B cell (primary cell): ENCODE data around the gene SMIM20. TPM values are rescaled to one million over a fixed set of nuclear protein-coding genes. Genes with fewer than 3 reads are reported as not detected.

Experiments
- ATAC-seq: fragments of 200-7000 bp; cut with Tn5 transposase; one replicate; pipeline ENCODE4 v1.10.0; 2021; ENCODE audit warnings: low read depth, mild to moderate bottlenecking, moderate number of reproducible peaks, moderate library complexity
- CTCF ChIA-PET: fragments of 350-600 bp; sonication (Branson Sonifier 250); formaldehyde crosslinking; loops from one replicate; lab custom pipeline; 2021; ENCODE audit warnings: antibody characterized with exemption, inconsistent platforms; lab: Charles Lee
- POLR2A ChIA-PET: fragments of 350-600 bp; sonication (Branson Sonifier 250); formaldehyde crosslinking; loops from one replicate; lab custom pipeline; 2021; ENCODE audit warnings: antibody characterized with exemption; lab: Charles Lee
- DNase-seq: peaks from one replicate; pipeline ENCODE4 v3.0.0; 2013
- H2AFZ ChIP-seq: 2 replicates; pipeline ENCODE4 v1.6.1; 2012; ENCODE audit warnings: mild to moderate bottlenecking, low read depth, low read length; ENCODE audit not compliant: insufficient read depth, poor library complexity, severe bottlenecking
- H3K27ac ChIP-seq, 2 donors: 1 replicate in 1 of 2; 2 replicates in 1 of 2; pipeline ENCODE4 v1.5.1; 2012 to 2013; ENCODE audit warnings: low read length in 2 of 2, mild to moderate bottlenecking in 2 of 2, moderate library complexity in 1 of 2
- H3K27me3 ChIP-seq, 4 experiments: fragments of 200-600 bp in 1 of 4; sonication (generic) in 1 of 4; replicated peaks in 1 of 4; 1 replicate in 2 of 4; 2 replicates in 2 of 4; pipeline versions ENCODE4 v1.6.1 to v1.7.0; 2013 to 2016; ENCODE audit warnings: low read length in 3 of 4, mild to moderate bottlenecking in 2 of 4, mixed read lengths in 1 of 4, moderate library complexity in 1 of 4; ENCODE audit not compliant: insufficient read depth in 4 of 4, control insufficient read depth in 3 of 4; ENCODE audit errors: control extremely low read depth in 1 of 4
- H3K36me3 ChIP-seq, 2 experiments: replicated peaks in 1 of 2; 1 replicate in 1 of 2; 2 replicates in 1 of 2; pipeline versions ENCODE4 v1.6.1 to v1.7.1; 2013; ENCODE audit warnings: low read length in 1 of 2; ENCODE audit not compliant: insufficient read depth in 2 of 2, control insufficient read depth in 1 of 2; ENCODE audit errors: control extremely low read depth in 1 of 2, extremely low read depth in 1 of 2
- H3K4me1 ChIP-seq, 2 donors: fragments of 200-600 bp in 1 of 2; sonication (generic) in 1 of 2; 1 replicate in 1 of 2; 2 replicates in 1 of 2; pipeline versions ENCODE4 v1.5.1 to v1.6.1; 2013 to 2017; ENCODE audit warnings: low read length in 2 of 2; ENCODE audit not compliant: control insufficient read depth in 2 of 2, insufficient read depth in 2 of 2
- H3K4me2 ChIP-seq: replicated peaks from 2 replicates; pipeline ENCODE3; 2012; ENCODE audit warnings: mild to moderate bottlenecking, low read depth, low read length; ENCODE audit not compliant: poor library complexity, severe bottlenecking
- H3K4me3 ChIP-seq, 5 experiments: fragments of 200-600 bp in 1 of 5; sonication (generic) in 1 of 5; 1 replicate in 3 of 5; 2 replicates in 2 of 5; pipeline versions ENCODE4 v1.5.1 to v1.7.0; 2011 to 2016; ENCODE audit warnings: low read length in 4 of 5, mild to moderate bottlenecking in 4 of 5, low read depth in 2 of 5, control low read depth in 1 of 5, moderate library complexity in 1 of 5; ENCODE audit not compliant: insufficient read depth in 1 of 5; ENCODE audit errors: control extremely low read depth in 1 of 5, extremely low read depth in 1 of 5
- H3K79me2 ChIP-seq: fragments of 200-600 bp; sonication (generic); one replicate; pipeline ENCODE4 v1.6.0; 2016; ENCODE audit warnings: low read length; ENCODE audit not compliant: control insufficient read depth, insufficient read depth
- H3K9ac ChIP-seq: fragments of 200-600 bp; sonication (generic); 2 replicates; pipeline ENCODE4 v1.6.1; 2017; ENCODE audit warnings: mild to moderate bottlenecking, low read length, moderate library complexity
- H3K9me3 ChIP-seq, 3 donors: one replicate each; pipeline versions ENCODE4 v1.6.1 to v1.7.1; 2013; ENCODE audit warnings: low read length in 2 of 3; ENCODE audit not compliant: control insufficient read depth in 2 of 3, insufficient read depth in 1 of 3; ENCODE audit errors: control extremely low read depth in 1 of 3
- H4K20me1 ChIP-seq: 2 replicates; pipeline ENCODE4 v1.6.0; 2012; ENCODE audit warnings: mild to moderate bottlenecking, low read length; ENCODE audit not compliant: insufficient read depth, control insufficient read depth, poor library complexity, severe bottlenecking
- H3K27ac Mint-ChIP-seq: one replicate; pipeline ENCODE4 v1.8.0; 2021; ENCODE audit warnings: mixed read lengths
- H3K27me3 Mint-ChIP-seq: one replicate; pipeline ENCODE4 v1.8.0; 2021; ENCODE audit warnings: mixed read lengths
- H3K4me1 Mint-ChIP-seq: one replicate; pipeline ENCODE4 v1.8.0; 2021; ENCODE audit warnings: mixed read lengths
- H3K4me3 Mint-ChIP-seq: one replicate; pipeline ENCODE4 v1.8.0; 2021; ENCODE audit warnings: mixed read lengths
- H3K9me3 Mint-ChIP-seq: one replicate; pipeline ENCODE4 v1.8.0; 2022; ENCODE audit warnings: mixed read lengths; ENCODE audit not compliant: insufficient read depth
- CTCF ChIP-seq: fragments of 200-600 bp; IDR thresholded peaks from one replicate; pipeline ENCODE4 v1.8.0; 2022; ENCODE audit warnings: antibody characterized with exemption, mild to moderate bottlenecking
- EZH2 ChIP-seq: IDR thresholded peaks from 2 replicates; pipeline ENCODE4 v1.6.1; 2012; ENCODE audit warnings: borderline replicate concordance, low read depth, mild to moderate bottlenecking, moderate library complexity, low read length; ENCODE audit not compliant: insufficient read depth, poor library complexity, severe bottlenecking
- WGBS: methylation state at CpG from one replicate; pipeline ENCODE4 v1.1.5; 2013; ENCODE audit warnings: missing lambda C conversion rate; ENCODE audit not compliant: insufficient coverage; 5-methylcytosine and 5-hydroxymethylcytosine counted together
- intact Hi-C: fragments of 100-400 bp; cut with micrococcal nuclease; formaldehyde crosslinking; loops from one replicate; pipeline ENCODE4 v1.10.0; 2022
- polyA plus RNA-seq: library from polyadenylated mRNA; depleted of rRNA; stranded (reverse); fragments of >200 nt; gene quantifications from 2 replicates; pipeline ENCODE4 v1.2.3, GENCODE V29; 2012
- total RNA-seq, 2 donors: library from RNA; stranded (reverse); fragments of 120-200 nt in 1 of 2; gene quantifications; 1 replicate in 1 of 2; 2 replicates in 1 of 2; pipeline versions ENCODE4 v1.2.3 to v1.2.4, GENCODE V29; 2013 to 2022

SMIM20 gene
- total and polyA plus RNA-seq, 2 donors (not counting 1 experiment from before 2014, with no cell fraction given): 12.6 to 20.2 TPM

- Histone ChIP-seq H3K27ac (peak overlapping the region in 1 of 2 donors; percentile 5), H3K9me3 (no peaks in the 10 kb centered on the region), H4K20me1 (peaks cover 12% of the 10 kb centered on the region), H3K4me1 (peaks cover 0 to 2% of the 10 kb centered on the region in 2 donors), H2AFZ (no peak overlapping the region), H3K36me3 (peaks cover 0 to 19% of the 10 kb centered on the region in 2 experiments), H3K4me2 (no peak overlapping the region), H3K4me3 (no peak overlapping the region), H3K79me2 (peaks cover 33% of the 10 kb centered on the region), H3K9ac (no peak overlapping the region), H3K27me3 (no peaks in the 10 kb centered on the region)
- no peak for ATAC-seq
- 58% methylated on average over 2 of the region's 2 CpGs for WGBS
- no peak overlapping the region for H3K27ac Mint-ChIP-seq
- no peak overlapping the region for H3K4me3 Mint-ChIP-seq
- intact Hi-C loops: loop anchor here (5.0 kb wide), 1 partner anchor 84 kb away; no protein-coding TSS in a partner anchor
- TF ChIP-seq EZH2 (no peak), CTCF (no peak)
- no peaks in the 10 kb centered on the region for H3K9me3 Mint-ChIP-seq
- ChIA-PET CTCF (interaction anchor here (1.0 to 3.2 kb wide), 11 partner anchors 10 to 484 kb away, joined by 3 to 18 read pairs (median 5); no protein-coding TSS in a partner anchor), POLR2A (no interaction called here)
- DNase-seq: peak; percentile 26
- H3K27me3 Mint-ChIP-seq: no peaks in the 10 kb centered on the region
- peaks cover 7% of the 10 kb centered on the region for H3K4me1 Mint-ChIP-seq
These were observed 12.4 kb downstream of the SMIM20 start for GRCh38 chr4:25926462-25926861.

DNA sequence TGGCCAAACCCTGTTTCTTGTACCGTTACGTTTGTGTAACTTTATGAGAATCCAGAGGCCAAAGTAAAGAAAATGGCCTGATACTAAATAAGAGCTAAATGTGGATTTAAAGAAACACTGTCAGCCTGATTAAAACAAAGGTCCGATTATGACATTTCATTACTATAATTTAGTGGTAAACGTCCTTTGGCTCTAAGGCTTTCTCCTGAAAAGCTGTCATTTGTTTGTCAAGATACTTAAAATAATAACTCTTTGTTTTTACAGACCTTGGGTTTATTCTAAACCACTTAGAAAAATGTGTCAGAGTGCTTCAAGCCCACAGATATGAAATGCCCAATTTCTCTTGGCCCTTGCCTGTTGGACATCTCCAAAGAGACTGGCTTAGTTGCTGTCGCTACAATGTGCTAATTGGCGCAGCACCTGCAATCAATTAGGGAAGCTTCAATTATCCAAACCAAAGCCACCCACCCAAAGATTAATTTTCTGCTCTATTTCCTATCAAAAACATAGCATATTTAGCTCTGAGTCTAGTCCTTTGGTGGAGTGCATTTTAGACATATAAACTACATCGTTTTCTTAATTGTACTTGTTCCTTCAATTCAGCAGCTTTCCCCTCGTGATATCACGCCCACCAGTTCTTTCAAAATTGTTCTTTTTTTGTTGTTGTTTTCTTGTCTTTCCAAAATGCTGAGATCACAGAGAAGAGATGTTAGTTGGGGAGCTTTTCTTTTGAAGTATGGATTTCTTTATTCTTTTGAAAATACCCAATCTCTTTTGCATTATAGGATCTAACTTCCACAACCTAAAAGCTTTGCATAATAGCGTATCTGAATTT, 13.6 kb downstream of the SMIM20 start:
- Mint-ChIP-seq H3K4me3 (no peak overlapping the region), H3K4me1 (peaks cover 7% of the 10 kb centered on the region), H3K9me3 (no peaks in the 10 kb centered on the region), H3K27me3 (no peaks in the 10 kb centered on the region), H3K27ac (no peak overlapping the region)
- no peak for TF ChIP-seq CTCF
- TF ChIP-seq EZH2: no peak
- ChIA-PET CTCF (interaction anchor here (0.8 to 3.2 kb wide), 11 partner anchors 14 to 483 kb away, joined by 3 to 22 read pairs (median 4); no protein-coding TSS in a partner anchor), POLR2A (interaction anchor here (0.7 kb wide), 1 partner anchor 86 kb away, joined by 3 read pairs; no protein-coding TSS in a partner anchor)
- ATAC-seq (no peak), DNase-seq (no peak)
- peaks cover 22% of the 10 kb centered on the region for H3K79me2 ChIP-seq
- H3K4me2 ChIP-seq: no peak overlapping the region
- no peak overlapping the region for H2AFZ ChIP-seq
- no peaks in the 10 kb centered on the region for H3K9me3 ChIP-seq
- no peak overlapping the region for H3K9ac ChIP-seq
- WGBS: 100% methylated on average over 4 of the region's 10 CpGs
- H3K27ac ChIP-seq: no peak overlapping the region
- peaks cover 0 to 2% of the 10 kb centered on the region in 2 donors for H3K4me1 ChIP-seq
- H4K20me1 ChIP-seq: peaks cover 10% of the 10 kb centered on the region
- intact Hi-C loops: loop anchor here (5.0 kb wide), 1 partner anchor 85 kb away; no protein-coding TSS in a partner anchor
- peaks cover 0 to 17% of the 10 kb centered on the region in 2 experiments for H3K36me3 ChIP-seq
- no peaks in the 10 kb centered on the region for H3K27me3 ChIP-seq
- H3K4me3 ChIP-seq: no peak overlapping the region
